GM19240 (cell line): ENCODE measurements around the gene SNX12.

Source experiments
- DNase-seq: peaks from one replicate; pipeline ENCODE4 v3.0.0; 2011; ENCODE audit warnings: low spot score; ENCODE audit not compliant: insufficient read length

Gene SNX12

DNA sequence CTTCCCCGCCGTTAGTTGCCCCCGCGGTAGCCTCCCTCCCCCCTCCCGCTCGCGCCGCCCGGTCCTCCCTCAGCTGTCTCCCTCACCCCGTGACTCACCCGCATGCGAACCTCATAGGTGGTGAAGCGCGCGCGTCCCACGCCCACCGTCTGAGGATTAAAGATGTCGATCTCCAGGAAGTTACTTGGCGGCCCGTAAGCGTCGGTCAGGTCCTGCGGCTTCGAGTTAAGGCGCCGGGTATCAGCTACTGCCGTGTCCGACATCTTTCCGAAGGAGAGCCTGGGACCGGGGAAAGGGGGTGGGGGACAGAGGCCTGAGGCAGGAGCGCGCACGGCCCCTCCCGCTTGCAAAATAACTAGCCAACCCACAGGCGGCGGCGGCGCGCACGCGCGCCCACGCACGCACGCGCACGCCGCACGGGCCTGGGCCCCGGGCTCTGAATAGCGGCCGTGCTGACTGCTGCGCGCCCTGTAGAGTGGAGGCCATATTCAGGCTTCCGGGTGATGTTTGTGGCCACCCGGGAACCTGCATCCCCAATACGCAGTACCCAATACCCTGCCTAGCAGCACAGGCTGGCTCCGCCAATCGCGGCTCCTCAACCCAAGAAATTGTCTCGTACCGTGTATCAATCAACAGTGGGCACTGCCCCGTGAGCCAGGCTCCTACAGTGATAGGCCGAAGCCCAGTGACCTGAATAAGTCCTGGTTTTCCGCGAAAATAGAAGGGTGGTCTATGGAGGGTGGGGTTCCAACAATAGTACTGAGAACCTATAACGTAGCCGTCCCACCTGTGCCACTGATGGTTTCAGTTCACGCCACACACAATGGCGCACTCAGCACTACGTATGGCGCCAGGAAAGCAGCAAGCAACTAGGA lies at the start of gene SNX12:
SNX12 (minus strand) TSS at position 291 of the 875 bp plus-strand sequence; CDS start at position 263, 28 bp downstream.
- peak; percentile 67 for DNase-seq

- DNase-seq, result no peak
These were observed 49.2 kb upstream of the SNX12 start for GRCh38 chrX:71117358-71117757.

- DNase-seq, result no peak
These were observed 43.8 kb upstream of the SNX12 start for GRCh38 chrX:71111921-71112431.

GRCh38 chrX:71111141-71111843 lies 43.2 kb upstream of the SNX12 start, which contains the start of gene IL2RG:
TSS of gene IL2RG (minus strand) at chrX:71111577. CDS start at chrX:71111539, 38 bp downstream.
- no peak for DNase-seq

GRCh38 chrX:71109051-71109450 lies 40.9 kb upstream of the SNX12 start:
- DNase-seq, result no peak

- DNase-seq, result no peak
These were observed 39.7 kb upstream of the SNX12 start for GRCh38 chrX:71107762-71108360.

DNA sequence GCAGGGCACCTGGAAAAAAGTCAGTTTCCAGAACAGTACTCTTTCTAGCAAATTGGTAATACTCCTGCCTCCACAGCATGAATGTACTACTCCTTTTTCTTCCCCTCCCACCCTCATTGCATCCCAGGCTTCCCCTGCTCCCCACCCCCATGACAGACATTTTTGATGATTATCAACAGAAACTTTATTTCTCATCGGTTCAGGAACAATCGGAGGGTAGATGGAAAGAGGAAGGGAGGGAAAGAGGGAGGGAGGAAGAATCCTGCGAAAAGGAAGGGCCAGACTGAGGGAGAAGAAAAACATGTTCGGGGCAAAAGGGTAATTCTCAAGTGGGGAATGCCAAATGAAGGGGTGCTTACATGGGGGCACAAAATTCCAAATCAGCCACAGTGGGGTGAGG lies 39.1 kb upstream of the SNX12 start:
- DNase-seq, result no peak

GRCh38 chrX:71106427-71106826 lies 38.3 kb upstream of the SNX12 start, which contains the start of gene CXorf65:
TSS of gene CXorf65 (minus strand) at chrX:71106740. CDS start at chrX:71106556, 184 bp downstream.
- DNase-seq, result no peak

DNA sequence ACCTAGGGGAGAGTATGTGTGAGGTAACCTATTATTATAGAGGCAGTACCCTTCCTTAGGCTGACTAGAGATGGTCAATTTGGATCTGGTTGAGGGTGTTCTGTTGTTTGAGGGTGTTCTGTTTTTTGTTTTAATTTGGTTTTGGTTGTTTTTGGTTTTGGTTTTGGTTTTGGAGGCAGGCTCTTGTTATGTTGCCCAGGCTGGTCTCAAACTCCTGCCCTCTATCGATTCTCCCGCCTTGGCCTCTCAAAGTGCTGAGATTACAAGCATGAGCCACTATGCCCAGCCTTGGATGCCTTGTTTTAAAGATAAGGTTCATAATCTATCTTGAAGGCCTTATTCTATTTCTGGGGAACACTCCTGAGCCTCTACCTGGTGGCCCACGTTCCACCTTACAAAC lies 37.5 kb upstream of the SNX12 start:
- DNase-seq, result no peak

- no peak for DNase-seq
These were observed 35.2 kb upstream of the SNX12 start for GRCh38 chrX:71103110-71103983.

DNA sequence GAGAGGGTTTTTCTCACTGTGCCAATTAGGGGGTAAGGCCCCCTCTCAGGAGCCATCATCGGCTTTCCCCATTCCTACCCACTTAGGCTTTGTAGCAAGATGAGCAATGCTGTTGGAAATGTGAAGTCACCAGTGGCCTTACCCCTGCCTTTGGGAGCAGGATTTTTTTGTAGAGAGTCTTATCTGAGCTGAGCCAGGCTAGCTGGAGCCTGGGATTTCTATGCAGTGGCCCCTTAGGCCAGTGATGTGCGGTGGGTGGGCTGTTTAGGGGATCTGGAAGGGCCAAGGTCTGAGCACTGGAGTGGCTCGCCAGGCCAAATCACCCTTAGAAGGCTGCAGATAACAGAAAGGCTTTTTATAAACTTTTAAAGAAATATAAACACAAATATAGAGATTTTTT lies 34.2 kb upstream of the SNX12 start:
- no peak for DNase-seq

DNA sequence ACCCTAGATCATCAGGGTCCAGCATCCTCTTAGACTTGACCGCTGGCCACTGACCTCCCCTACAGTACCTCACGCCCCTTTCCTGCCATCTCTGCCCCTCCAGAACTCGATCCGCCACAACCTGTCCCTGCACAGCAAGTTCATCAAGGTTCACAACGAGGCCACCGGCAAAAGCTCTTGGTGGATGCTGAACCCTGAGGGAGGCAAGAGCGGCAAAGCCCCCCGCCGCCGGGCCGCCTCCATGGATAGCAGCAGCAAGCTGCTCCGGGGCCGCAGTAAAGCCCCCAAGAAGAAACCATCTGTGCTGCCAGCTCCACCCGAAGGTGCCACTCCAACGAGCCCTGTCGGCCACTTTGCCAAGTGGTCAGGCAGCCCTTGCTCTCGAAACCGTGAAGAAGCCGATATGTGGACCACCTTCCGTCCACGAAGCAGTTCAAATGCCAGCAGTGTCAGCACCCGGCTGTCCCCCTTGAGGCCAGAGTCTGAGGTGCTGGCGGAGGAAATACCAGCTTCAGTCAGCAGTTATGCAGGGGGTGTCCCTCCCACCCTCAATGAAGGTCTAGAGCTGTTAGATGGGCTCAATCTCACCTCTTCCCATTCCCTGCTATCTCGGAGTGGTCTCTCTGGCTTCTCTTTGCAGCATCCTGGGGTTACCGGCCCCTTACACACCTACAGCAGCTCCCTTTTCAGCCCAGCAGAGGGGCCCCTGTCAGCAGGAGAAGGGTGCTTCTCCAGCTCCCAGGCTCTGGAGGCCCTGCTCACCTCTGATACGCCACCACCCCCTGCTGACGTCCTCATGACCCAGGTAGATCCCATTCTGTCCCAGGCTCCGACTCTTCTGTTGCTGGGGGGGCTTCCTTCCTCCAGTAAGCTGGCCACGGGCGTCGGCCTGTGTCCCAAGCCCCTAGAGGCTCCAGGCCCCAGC lies 32.7 kb upstream of the SNX12 start:
- DNase-seq, result no peak

DNA sequence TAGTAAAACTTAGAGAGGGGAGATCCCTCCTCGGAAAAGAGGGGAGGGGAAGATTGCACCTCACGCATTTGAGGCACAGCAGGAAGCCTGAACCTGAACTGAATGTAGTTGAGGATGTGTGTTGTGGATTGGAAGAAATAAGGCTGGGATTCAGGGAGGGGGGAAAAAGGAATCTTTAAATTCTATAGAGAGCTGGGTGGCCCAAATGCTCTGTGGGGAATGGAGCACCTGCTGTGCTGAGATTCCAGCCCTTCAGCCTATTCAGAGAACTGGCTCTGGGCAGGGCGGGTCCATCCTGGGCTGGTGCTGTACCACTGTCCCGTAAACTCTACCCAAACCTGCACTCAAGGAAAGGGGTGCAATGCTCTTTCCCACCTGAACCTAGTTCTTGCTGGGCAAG lies 31.6 kb upstream of the SNX12 start:
- no peak for DNase-seq

GRCh38 chrX:71098951-71099506 lies 30.9 kb upstream of the SNX12 start:
- no peak for DNase-seq

- DNase-seq, result no peak
These were observed 30.2 kb upstream of the SNX12 start for GRCh38 chrX:71098302-71098701.

- no peak for DNase-seq
These were observed 28.6 kb upstream of the SNX12 start for GRCh38 chrX:71096760-71097032.

- no peak for DNase-seq
These were observed 28.0 kb upstream of the SNX12 start for GRCh38 chrX:71095981-71096759.

GRCh38 chrX:71095555-71095980 lies 27.4 kb upstream of the SNX12 start, which contains the start of gene FOXO4:
TSS of gene FOXO4 (plus strand) at chrX:71095851. CDS start at chrX:71096529, 678 bp downstream.
- peak; percentile 75 for DNase-seq

GRCh38 chrX:71095033-71095432 lies 26.9 kb upstream of the SNX12 start:
- no peak for DNase-seq
